Measurements from ENCODE around the gene MMAB.

Gene MMAB

GRCh38 chr12:109566424-109566823 is 6.9 kb downstream of the MMAB start:
- Histone ChIP-seq H3K36me3 (replicated peaks; ENCODE audit: low read depth, low read length) (peaks cover 50% of the 10 kb centered on the region), H3K4me1 (ENCODE audit: low read length) (no peaks in the 10 kb centered on the region), H3K4me3 (ENCODE audit: low read length) (no peak overlapping the region), H2AFZ (ENCODE audit: low read depth, low read length) (no peak overlapping the region), H3K4me2 (ENCODE audit: low read length) (no peak overlapping the region), H3K27me3 (ENCODE audit: low read depth, low read length) (no peaks in the 10 kb centered on the region), H3K9me3 (ENCODE audit: insufficient read depth, low read length) (peaks cover 5% of the 10 kb centered on the region), H3K27ac (ENCODE audit: low read length) (no peak overlapping the region), H3K9ac (ENCODE audit: low read length) (no peak overlapping the region), H4K20me1 (ENCODE audit: insufficient read depth, low read length) (no peaks in the 10 kb centered on the region), H3K79me2 (ENCODE audit: low read length) (no peaks in the 10 kb centered on the region)
- TF ChIP-seq EZH2phosphoT487 (IDR thresholded peaks at IDR 0.05; ENCODE audit: low read depth), result no peak
- TF ChIP-seq CTCF (IDR thresholded peaks at IDR 0.05; ENCODE audit: low read depth, low read length), result no peak

- Histone ChIP-seq H3K9ac (ENCODE audit: low read length) (no peak overlapping the region), H4K20me1 (ENCODE audit: insufficient read depth, low read length) (no peaks in the 10 kb centered on the region), H3K9me3 (ENCODE audit: insufficient read depth, low read length) (peaks cover 5% of the 10 kb centered on the region), H3K27ac (ENCODE audit: low read length) (no peak overlapping the region), H3K36me3 (replicated peaks; ENCODE audit: low read depth, low read length) (peaks cover 41% of the 10 kb centered on the region), H3K4me3 (ENCODE audit: low read length) (no peak overlapping the region), H3K27me3 (ENCODE audit: low read depth, low read length) (no peaks in the 10 kb centered on the region), H2AFZ (ENCODE audit: low read depth, low read length) (no peak overlapping the region), H3K4me2 (ENCODE audit: low read length) (no peak overlapping the region), H3K79me2 (ENCODE audit: low read length) (no peaks in the 10 kb centered on the region), H3K4me1 (ENCODE audit: low read length) (no peaks in the 10 kb centered on the region)
- TF ChIP-seq CTCF (IDR thresholded peaks at IDR 0.05; ENCODE audit: low read depth, low read length), result no peak
- TF ChIP-seq EZH2phosphoT487 (IDR thresholded peaks at IDR 0.05; ENCODE audit: low read depth), result no peak
Measured at GRCh38 chr12:109563291-109564284, 9.7 kb downstream of the MMAB start.

- Histone ChIP-seq H3K79me2 (ENCODE audit: low read length) (no peaks in the 10 kb centered on the region), H3K9ac (ENCODE audit: low read length) (no peak overlapping the region), H3K4me1 (ENCODE audit: low read length) (no peaks in the 10 kb centered on the region), H3K4me2 (ENCODE audit: low read length) (no peak overlapping the region), H4K20me1 (ENCODE audit: insufficient read depth, low read length) (no peaks in the 10 kb centered on the region), H3K36me3 (replicated peaks; ENCODE audit: low read depth, low read length) (peaks cover 37% of the 10 kb centered on the region), H2AFZ (ENCODE audit: low read depth, low read length) (no peak overlapping the region), H3K27me3 (ENCODE audit: low read depth, low read length) (no peaks in the 10 kb centered on the region), H3K27ac (ENCODE audit: low read length) (no peak overlapping the region), H3K9me3 (ENCODE audit: insufficient read depth, low read length) (peaks cover 5% of the 10 kb centered on the region), H3K4me3 (ENCODE audit: low read length) (no peak overlapping the region)
- TF ChIP-seq EZH2phosphoT487 (IDR thresholded peaks at IDR 0.05; ENCODE audit: low read depth), result no peak
Measured at GRCh38 chr12:109562871-109563270, 10.4 kb downstream of the MMAB start.

GRCh38 chr12:109561711-109562030 is 11.6 kb downstream of the MMAB start:
- no peak overlapping the region for H3K4me3 ChIP-seq (ENCODE audit: low read length)
- no peak overlapping the region for H2AFZ ChIP-seq (ENCODE audit: low read depth, low read length)
- H3K9ac ChIP-seq (ENCODE audit: low read length), result no peak overlapping the region
- TF ChIP-seq EZH2phosphoT487 (IDR thresholded peaks at IDR 0.05; ENCODE audit: low read depth) (no peak), CTCF (IDR thresholded peaks at IDR 0.05; ENCODE audit: low read depth, low read length) (no peak)
- H3K79me2 ChIP-seq (ENCODE audit: low read length), result no peaks in the 10 kb centered on the region
- H3K4me2 ChIP-seq (ENCODE audit: low read length), result no peak overlapping the region
- H3K4me1 ChIP-seq (ENCODE audit: low read length), result no peaks in the 10 kb centered on the region
- H3K27ac ChIP-seq (ENCODE audit: low read length), result no peak overlapping the region
- no peaks in the 10 kb centered on the region for H3K27me3 ChIP-seq (ENCODE audit: low read depth, low read length)
- peaks cover 32% of the 10 kb centered on the region for H3K36me3 ChIP-seq (replicated peaks; ENCODE audit: low read depth, low read length)
- H3K9me3 ChIP-seq (ENCODE audit: insufficient read depth, low read length), result peaks cover 5% of the 10 kb centered on the region
- H4K20me1 ChIP-seq (ENCODE audit: insufficient read depth, low read length), result no peaks in the 10 kb centered on the region

Measured in OCI-LY3 (cell line).